H9 (cell line): ENCODE data around the gene SCN7A. TPM values are rescaled to one million over a fixed set of nuclear protein-coding genes. Genes with fewer than 3 reads are reported as not detected.

Experiments used
- DNase-seq: peaks from one replicate; pipeline ENCODE4 v3.0.0-alpha.2; 2017
- H2AFZ ChIP-seq: one replicate; pipeline ENCODE4 v1.6.1; 2013; ENCODE audit warnings: mild to moderate bottlenecking, low read length, control low read depth, moderate library complexity
- H2AK5ac ChIP-seq: 2 replicates; pipeline ENCODE4 v1.6.1; 2013; ENCODE audit warnings: low read length, control low read depth, mixed read lengths; ENCODE audit not compliant: insufficient read length
- H2BK120ac ChIP-seq: one replicate; pipeline ENCODE4 v1.6.1; 2013; ENCODE audit warnings: low read depth, mild to moderate bottlenecking, low read length, control low read depth, inconsistent platforms; ENCODE audit not compliant: poor library complexity, severe bottlenecking
- H2BK12ac ChIP-seq: 2 replicates; pipeline ENCODE4 v1.6.1; 2013; ENCODE audit warnings: low read length, control low read depth, mixed read lengths, low read depth; ENCODE audit not compliant: insufficient read length
- H2BK15ac ChIP-seq: 2 replicates; pipeline ENCODE4 v1.6.1; 2013; ENCODE audit warnings: low read depth, low read length, control low read depth
- H2BK20ac ChIP-seq: one replicate; pipeline ENCODE4 v1.6.1; 2013; ENCODE audit warnings: low read depth, mild to moderate bottlenecking, low read length, control low read depth, inconsistent platforms; ENCODE audit not compliant: poor library complexity, severe bottlenecking
- H2BK5ac ChIP-seq: 2 replicates; pipeline ENCODE4 v1.6.1; 2013; ENCODE audit warnings: low read length, control low read depth, mixed read lengths; ENCODE audit not compliant: insufficient read length
- H3K14ac ChIP-seq: 2 replicates; pipeline ENCODE4 v1.6.1; 2013; ENCODE audit warnings: low read length, control low read depth; ENCODE audit not compliant: insufficient read depth
- H3K18ac ChIP-seq: 2 replicates; pipeline ENCODE4 v1.6.1; 2013; ENCODE audit warnings: low read depth, mild to moderate bottlenecking, mixed read lengths, low read length, control low read depth; ENCODE audit not compliant: insufficient read length
- H3K23ac ChIP-seq: 2 replicates; pipeline ENCODE4 v1.6.1; 2013; ENCODE audit warnings: low read length, control low read depth, mixed read lengths, low read depth; ENCODE audit not compliant: insufficient read length
- H3K23me2 ChIP-seq: 2 replicates; pipeline ENCODE4 v1.6.1; 2013; ENCODE audit warnings: low read depth, mild to moderate bottlenecking, mixed read lengths, low read length, control low read depth; ENCODE audit not compliant: insufficient read length, poor library complexity, severe bottlenecking
- H3K27ac ChIP-seq: 2 replicates; pipeline ENCODE4 v1.5.1; 2013; ENCODE audit warnings: low read length, control low read depth, mixed read lengths, low read depth; ENCODE audit not compliant: insufficient read length
- H3K27me3 ChIP-seq: 2 replicates; pipeline ENCODE4 v1.6.1; 2013; ENCODE audit warnings: low read length, control low read depth, inconsistent platforms; ENCODE audit not compliant: insufficient read depth
- H3K4ac ChIP-seq: 2 replicates; pipeline ENCODE4 v1.6.1; 2013; ENCODE audit warnings: low read depth, mild to moderate bottlenecking, control low read depth, inconsistent platforms, low read length, moderate library complexity
- H3K4me1 ChIP-seq: 2 replicates; pipeline ENCODE4 v1.6.1; 2013; ENCODE audit warnings: low read length, control low read depth, inconsistent platforms; ENCODE audit not compliant: insufficient read depth
- H3K4me2 ChIP-seq: 2 replicates; pipeline ENCODE4 v1.6.1; 2013; ENCODE audit warnings: low read length, control low read depth, mixed read lengths; ENCODE audit not compliant: insufficient read length, insufficient read depth
- H3K56ac ChIP-seq: 2 replicates; pipeline ENCODE4 v1.6.1; 2013; ENCODE audit warnings: low read depth, mild to moderate bottlenecking, mixed read lengths, low read length, control low read depth; ENCODE audit not compliant: insufficient read length
- H3K79me1 ChIP-seq: 2 replicates; pipeline ENCODE4 v1.6.1; 2013; ENCODE audit warnings: low read depth, mild to moderate bottlenecking, moderate library complexity, low read length, control low read depth, inconsistent platforms; ENCODE audit not compliant: insufficient read depth, poor library complexity, severe bottlenecking
- H3K79me2 ChIP-seq: 2 replicates; pipeline ENCODE4 v1.6.1; 2013; ENCODE audit warnings: low read length, control low read depth, inconsistent platforms; ENCODE audit not compliant: insufficient read depth
- H3K9ac ChIP-seq: 2 replicates; pipeline ENCODE4 v1.6.1; 2013; ENCODE audit warnings: low read length, control low read depth, mixed read lengths; ENCODE audit not compliant: insufficient read length; ENCODE audit errors: extremely low read depth
- H3K9me3 ChIP-seq: one replicate; pipeline ENCODE4 v1.6.1; 2013; ENCODE audit warnings: low read depth, low read length, inconsistent platforms; ENCODE audit not compliant: control insufficient read depth
- H3T11ph ChIP-seq: one replicate; pipeline ENCODE4 v1.6.1; 2013; ENCODE audit warnings: mild to moderate bottlenecking, low read length, control low read depth, inconsistent platforms
- H4K20me1 ChIP-seq: one replicate; pipeline ENCODE4 v1.6.1; 2013; ENCODE audit not compliant: control insufficient read depth, insufficient read length, insufficient read depth
- H4K5ac ChIP-seq: 2 replicates; pipeline ENCODE4 v1.6.1; 2013; ENCODE audit warnings: low read depth, mild to moderate bottlenecking, mixed read lengths, low read length, control low read depth; ENCODE audit not compliant: insufficient read length
- H4K8ac ChIP-seq: replicated peaks from 2 replicates; pipeline ENCODE4 v1.6.1; 2013; ENCODE audit warnings: low read length, control low read depth, mixed read lengths, low read depth; ENCODE audit not compliant: insufficient read length
- H4K91ac ChIP-seq: 2 replicates; pipeline ENCODE4 v1.6.1; 2013; ENCODE audit warnings: low read depth, mild to moderate bottlenecking, moderate library complexity, mixed read lengths, low read length, control low read depth; ENCODE audit not compliant: insufficient read length
- H3K27ac Mint-ChIP-seq, 3 experiments: 2 replicates in 2 of 3; 3 replicates in 1 of 3; pipeline ENCODE4 v1.8.0; 2020 to 2021; ENCODE audit warnings: mixed read lengths in 3 of 3, mild to moderate bottlenecking in 1 of 3, moderate library complexity in 1 of 3
- H3K27me3 Mint-ChIP-seq: 2 replicates; pipeline ENCODE4 v1.8.0; 2021; ENCODE audit warnings: low read depth, mild to moderate bottlenecking, moderate library complexity, mixed read lengths
- H3K36me3 Mint-ChIP-seq, 3 experiments: 2 replicates in 2 of 3; 3 replicates in 1 of 3; pipeline ENCODE4 v1.8.0; 2020 to 2021; ENCODE audit warnings: low read depth in 3 of 3, mixed read lengths in 3 of 3; ENCODE audit not compliant: insufficient read depth in 1 of 3
- H3K4me1 Mint-ChIP-seq, 2 experiments: 2 replicates each; pipeline ENCODE4 v1.8.0; 2020; ENCODE audit warnings: mixed read lengths in 2 of 2
- H3K4me3 Mint-ChIP-seq, 2 experiments: 2 replicates in 1 of 2; 3 replicates in 1 of 2; pipeline ENCODE4 v1.8.0; 2020 to 2021; ENCODE audit warnings: mild to moderate bottlenecking in 2 of 2, mixed read lengths in 2 of 2, moderate library complexity in 1 of 2
- H3K9me3 Mint-ChIP-seq, 2 experiments: 2 replicates in 1 of 2; 3 replicates in 1 of 2; pipeline ENCODE4 v1.8.0; 2020; ENCODE audit warnings: mild to moderate bottlenecking in 2 of 2, mixed read lengths in 2 of 2, moderate library complexity in 1 of 2
- WGBS: extraction: QIAGEN DNeasy Blood & Tissue Kit; methylation state at CpG from one replicate; pipeline ENCODE4 v1.1.7; 2013; ENCODE audit warnings: missing lambda C conversion rate, low lambda C conversion rate, mixed read lengths; ENCODE audit not compliant: insufficient read length; ENCODE audit errors: extremely low coverage; 5-methylcytosine and 5-hydroxymethylcytosine counted together
- total RNA-seq: library from RNA; stranded (reverse); gene quantifications from 2 replicates; pipeline ENCODE4 v1.2.1, GENCODE V29; 2021
- TF ChIP-seq, protein P1 (sequence below): fragments of 200-600 bp; sonication (generic); conservative IDR thresholded peaks from 3 replicates; pipeline ENCODE4 v1.8.0; 2021; ENCODE audit warnings: antibody characterized with exemption, mild to moderate bottlenecking

Gene SCN7A
- total RNA-seq, 1 experiment from 2014 or later, result 0.07 TPM

DNA sequence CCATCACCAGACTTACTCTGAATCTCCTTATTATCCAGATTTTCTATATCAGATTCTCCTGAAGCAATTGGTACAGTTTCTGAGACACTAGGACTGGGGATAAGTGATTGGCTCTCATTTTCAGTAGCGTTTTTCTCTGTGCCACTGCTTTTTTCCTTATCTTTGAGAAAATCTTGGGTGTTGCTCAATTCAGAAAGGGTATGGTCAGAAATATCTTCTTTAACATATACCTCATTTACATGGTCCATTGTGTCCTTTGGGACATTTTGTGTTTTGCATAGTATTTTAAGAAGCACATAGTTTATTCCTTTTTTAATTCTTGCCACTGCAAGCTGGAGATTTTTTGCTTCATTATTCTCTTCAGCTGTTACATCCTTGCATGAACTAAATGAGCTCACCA, 61.7 kb downstream of the SCN7A start:
- no peak overlapping the region for H3K14ac ChIP-seq
- H3K23me2 ChIP-seq, result no peaks in the 10 kb centered on the region
- Mint-ChIP-seq H3K4me3 (no peak overlapping the region), H3K9me3 (peaks cover 8 to 10% of the 10 kb centered on the region in 2 experiments; a peak in 3 of 5 replicates), H3K27ac (no peak overlapping the region), H3K4me1 (peaks cover 8 to 12% of the 10 kb centered on the region in 2 experiments), H3K27me3 (no peaks in the 10 kb centered on the region), H3K36me3 (peaks cover 5 to 11% (median 9%) of the 10 kb centered on the region in 3 experiments)
- WGBS, result no CpG with 5 or more reads among the region's 1 CpG
- H3K4me1 ChIP-seq, result no peaks in the 10 kb centered on the region
- no peak overlapping the region for H2BK12ac ChIP-seq
- no peak overlapping the region for H3K18ac ChIP-seq
- no peak overlapping the region for H2BK120ac ChIP-seq
- TF ChIP-seq, protein P1, sequence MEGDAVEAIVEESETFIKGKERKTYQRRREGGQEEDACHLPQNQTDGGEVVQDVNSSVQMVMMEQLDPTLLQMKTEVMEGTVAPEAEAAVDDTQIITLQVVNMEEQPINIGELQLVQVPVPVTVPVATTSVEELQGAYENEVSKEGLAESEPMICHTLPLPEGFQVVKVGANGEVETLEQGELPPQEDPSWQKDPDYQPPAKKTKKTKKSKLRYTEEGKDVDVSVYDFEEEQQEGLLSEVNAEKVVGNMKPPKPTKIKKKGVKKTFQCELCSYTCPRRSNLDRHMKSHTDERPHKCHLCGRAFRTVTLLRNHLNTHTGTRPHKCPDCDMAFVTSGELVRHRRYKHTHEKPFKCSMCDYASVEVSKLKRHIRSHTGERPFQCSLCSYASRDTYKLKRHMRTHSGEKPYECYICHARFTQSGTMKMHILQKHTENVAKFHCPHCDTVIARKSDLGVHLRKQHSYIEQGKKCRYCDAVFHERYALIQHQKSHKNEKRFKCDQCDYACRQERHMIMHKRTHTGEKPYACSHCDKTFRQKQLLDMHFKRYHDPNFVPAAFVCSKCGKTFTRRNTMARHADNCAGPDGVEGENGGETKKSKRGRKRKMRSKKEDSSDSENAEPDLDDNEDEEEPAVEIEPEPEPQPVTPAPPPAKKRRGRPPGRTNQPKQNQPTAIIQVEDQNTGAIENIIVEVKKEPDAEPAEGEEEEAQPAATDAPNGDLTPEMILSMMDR, result no peak
- H3K4me2 ChIP-seq, result no peak overlapping the region
- no peak overlapping the region for H2BK15ac ChIP-seq
- no peak overlapping the region for H3K27ac ChIP-seq
- H4K91ac ChIP-seq, result no peak overlapping the region
- H4K20me1 ChIP-seq, result no peaks in the 10 kb centered on the region
- no peak overlapping the region for H3K56ac ChIP-seq
- no peak overlapping the region for H3K23ac ChIP-seq
- H3K9me3 ChIP-seq, result no peaks in the 10 kb centered on the region
- no peak overlapping the region for H3K4ac ChIP-seq
- H2BK5ac ChIP-seq, result no peak overlapping the region
- no peak overlapping the region for H4K8ac ChIP-seq
- H2AFZ ChIP-seq, result no peak overlapping the region
- H4K5ac ChIP-seq, result no peak overlapping the region
- no peak for DNase-seq
- no peak overlapping the region for H2BK20ac ChIP-seq
- H3K27me3 ChIP-seq, result no peaks in the 10 kb centered on the region
- H3T11ph ChIP-seq, result no peak overlapping the region
- H2AK5ac ChIP-seq, result no peak overlapping the region
- no peaks in the 10 kb centered on the region for H3K79me2 ChIP-seq
- H3K9ac ChIP-seq, result no peak overlapping the region
- H3K79me1 ChIP-seq, result no peaks in the 10 kb centered on the region
